ENCODE data around the gene XAB2.

DNA sequence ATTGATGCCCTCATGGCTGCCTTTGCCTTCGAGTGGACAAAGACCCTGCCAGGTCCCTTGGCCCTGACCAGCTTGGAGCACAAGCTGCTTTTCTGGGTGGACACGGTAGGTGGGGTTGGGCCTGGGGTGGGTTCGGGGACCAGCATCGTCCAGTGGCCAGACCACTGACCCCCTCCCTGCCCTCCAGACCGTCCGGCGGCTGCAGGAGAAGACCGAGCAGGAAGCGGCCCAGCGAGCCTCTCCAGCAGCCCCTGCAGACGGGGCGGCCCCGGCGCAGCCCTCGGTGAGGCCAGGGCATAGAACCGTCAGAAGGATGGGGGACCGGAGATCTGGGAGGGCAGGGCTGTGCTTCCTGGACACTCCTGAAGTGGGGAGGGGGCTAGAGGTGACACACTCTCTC lies 23.1 kb downstream of the XAB2 start:
- TF ChIP-seq, protein P1, sequence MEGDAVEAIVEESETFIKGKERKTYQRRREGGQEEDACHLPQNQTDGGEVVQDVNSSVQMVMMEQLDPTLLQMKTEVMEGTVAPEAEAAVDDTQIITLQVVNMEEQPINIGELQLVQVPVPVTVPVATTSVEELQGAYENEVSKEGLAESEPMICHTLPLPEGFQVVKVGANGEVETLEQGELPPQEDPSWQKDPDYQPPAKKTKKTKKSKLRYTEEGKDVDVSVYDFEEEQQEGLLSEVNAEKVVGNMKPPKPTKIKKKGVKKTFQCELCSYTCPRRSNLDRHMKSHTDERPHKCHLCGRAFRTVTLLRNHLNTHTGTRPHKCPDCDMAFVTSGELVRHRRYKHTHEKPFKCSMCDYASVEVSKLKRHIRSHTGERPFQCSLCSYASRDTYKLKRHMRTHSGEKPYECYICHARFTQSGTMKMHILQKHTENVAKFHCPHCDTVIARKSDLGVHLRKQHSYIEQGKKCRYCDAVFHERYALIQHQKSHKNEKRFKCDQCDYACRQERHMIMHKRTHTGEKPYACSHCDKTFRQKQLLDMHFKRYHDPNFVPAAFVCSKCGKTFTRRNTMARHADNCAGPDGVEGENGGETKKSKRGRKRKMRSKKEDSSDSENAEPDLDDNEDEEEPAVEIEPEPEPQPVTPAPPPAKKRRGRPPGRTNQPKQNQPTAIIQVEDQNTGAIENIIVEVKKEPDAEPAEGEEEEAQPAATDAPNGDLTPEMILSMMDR (IDR thresholded peaks at IDR 0.05; ENCODE audit: low read depth, low read length) = no peak
- no peak for TF ChIP-seq MYC (IDR thresholded peaks at IDR 0.05; ENCODE audit: low read depth, low read length)
- TF ChIP-seq, protein P2, sequence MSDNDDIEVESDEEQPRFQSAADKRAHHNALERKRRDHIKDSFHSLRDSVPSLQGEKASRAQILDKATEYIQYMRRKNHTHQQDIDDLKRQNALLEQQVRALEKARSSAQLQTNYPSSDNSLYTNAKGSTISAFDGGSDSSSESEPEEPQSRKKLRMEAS (IDR thresholded peaks at IDR 0.05; ENCODE audit: low read depth, low read length) = no peak
